Activated naive CD4-positive, alpha-beta T cell treated with anti-CD3 and anti-CD28 coated beads for 36 hours (primary cell): ENCODE data around the gene MMP20. TPM values are rescaled to one million over a fixed set of nuclear protein-coding genes. Genes with fewer than 3 reads are reported as not detected.

Source experiments
- CTCF ChIA-PET: fragments of 350-600 bp; sonication (Branson Sonifier 250); formaldehyde crosslinking; loops from one replicate; lab custom pipeline; 2021; ENCODE audit warnings: antibody characterized with exemption; lab: Charles Lee
- DNase-seq: peaks from one replicate; pipeline ENCODE4 v3.0.0-alpha.2; 2020
- H3K27ac Mint-ChIP-seq: one replicate; pipeline ENCODE4 v1.8.0; 2021; ENCODE audit warnings: mild to moderate bottlenecking, mixed read lengths
- H3K27me3 Mint-ChIP-seq: one replicate; pipeline ENCODE4 v1.8.0; 2021; ENCODE audit warnings: low read depth, mixed read lengths
- H3K36me3 Mint-ChIP-seq: one replicate; pipeline ENCODE4 v1.8.0; 2021; ENCODE audit warnings: low read depth, mixed read lengths
- H3K4me1 Mint-ChIP-seq: one replicate; pipeline ENCODE4 v1.8.0; 2021; ENCODE audit warnings: low read depth, mixed read lengths
- H3K4me3 Mint-ChIP-seq: one replicate; pipeline ENCODE4 v1.8.0; 2021; ENCODE audit warnings: mild to moderate bottlenecking, moderate library complexity, mixed read lengths
- H3K9me3 Mint-ChIP-seq: one replicate; pipeline ENCODE4 v1.8.0; 2021; ENCODE audit warnings: mixed read lengths
- intact Hi-C: fragments of 100-400 bp; cut with micrococcal nuclease; formaldehyde crosslinking; loops from one replicate; pipeline ENCODE4 v1.15.1; 2023
- total RNA-seq, 2 experiments: library from RNA; stranded (reverse); gene quantifications; one replicate each; pipeline ENCODE4 v1.2.3, GENCODE V29; 2021

MMP20 gene
- total RNA-seq, 2 experiments from 2014 or later: not detected

DNA sequence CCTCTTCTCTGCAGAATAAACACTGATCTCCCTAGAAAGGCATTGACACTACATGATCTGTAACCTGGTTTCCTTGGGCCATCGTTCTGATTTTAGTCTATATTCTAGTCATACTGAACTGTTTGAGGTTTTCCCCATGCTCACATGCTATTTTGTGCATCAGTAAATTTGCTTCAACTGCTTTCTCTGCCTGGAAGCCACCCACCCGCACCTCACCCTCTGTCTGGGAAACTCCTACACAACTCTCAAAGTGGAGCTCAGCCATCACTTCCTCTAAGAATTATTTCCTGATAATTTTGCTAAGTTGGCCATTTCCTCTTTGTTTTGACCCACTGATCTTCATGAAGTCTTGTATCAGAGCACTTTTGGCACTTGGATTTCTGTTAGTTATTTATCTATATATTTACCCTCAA is 36.1 kb downstream of the MMP20 start:
- H3K27ac Mint-ChIP-seq: peak overlapping the region; percentile 11

GRCh38 chr11:102587722-102588121 is 37.4 kb downstream of the MMP20 start:
- CTCF ChIA-PET: no interaction called here
- H3K4me1 Mint-ChIP-seq: peaks cover 19% of the 10 kb centered on the region
- intact Hi-C loops: no loop called here
- no peak for DNase-seq
- no peaks in the 10 kb centered on the region for H3K27me3 Mint-ChIP-seq
- no peak overlapping the region for H3K27ac Mint-ChIP-seq
- no peak overlapping the region for H3K4me3 Mint-ChIP-seq
- H3K9me3 Mint-ChIP-seq: peaks cover 10% of the 10 kb centered on the region
- H3K36me3 Mint-ChIP-seq: no peaks in the 10 kb centered on the region

More for the DNA sequence above, 36.1 kb downstream of the MMP20 start:
- H3K4me1 Mint-ChIP-seq: peaks cover 19% of the 10 kb centered on the region
- DNase-seq: peak; percentile 72
- H3K27me3 Mint-ChIP-seq: no peaks in the 10 kb centered on the region
- CTCF ChIA-PET: interaction anchor here (1.3 kb wide), 1 partner anchor 24 kb away, joined by 5 read pairs; no protein-coding TSS in a partner anchor
- intact Hi-C loops: loop anchor here (1.0 kb wide), 3 partner anchors 9 to 25 kb away; no protein-coding TSS in a partner anchor
- no peak overlapping the region for H3K4me3 Mint-ChIP-seq
- no peaks in the 10 kb centered on the region for H3K36me3 Mint-ChIP-seq
- peaks cover 7% of the 10 kb centered on the region for H3K9me3 Mint-ChIP-seq

DNA sequence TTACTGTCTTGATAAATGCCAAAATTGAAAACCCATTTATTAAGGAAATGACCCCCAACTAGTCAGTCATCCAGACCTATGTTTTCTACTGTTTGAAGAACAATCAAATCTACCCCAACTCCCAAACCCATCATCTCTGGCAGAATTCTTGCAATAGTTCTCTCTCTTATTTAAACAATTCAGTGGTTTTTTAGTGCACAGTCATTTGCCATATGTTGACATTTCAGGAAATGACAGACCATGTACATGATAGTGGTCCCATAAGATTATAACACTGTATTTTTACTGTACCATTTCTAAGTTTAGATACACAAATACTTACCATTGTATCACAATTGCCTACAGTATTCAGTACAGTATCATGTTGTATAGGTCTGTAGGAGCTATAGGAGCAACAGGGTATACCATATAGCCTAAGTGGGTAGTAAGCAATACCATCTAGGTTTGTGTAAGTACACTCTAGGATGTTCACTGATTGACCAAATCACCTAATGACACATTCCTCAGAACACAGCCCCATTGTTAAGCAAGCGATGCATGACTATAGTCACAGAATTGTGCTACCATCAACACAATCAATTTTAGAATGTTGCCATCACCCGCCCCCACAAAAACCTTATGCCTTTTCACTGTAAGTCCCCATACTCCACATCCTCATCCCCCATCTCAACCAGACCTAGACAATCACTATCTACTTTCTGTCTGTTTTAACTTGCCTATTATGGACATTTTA is 41.8 kb downstream of the MMP20 start:
- H3K36me3 Mint-ChIP-seq: no peaks in the 10 kb centered on the region
- peaks cover 8% of the 10 kb centered on the region for H3K9me3 Mint-ChIP-seq
- H3K27me3 Mint-ChIP-seq: no peaks in the 10 kb centered on the region
- H3K27ac Mint-ChIP-seq: no peak overlapping the region
- peaks cover 11% of the 10 kb centered on the region for H3K4me1 Mint-ChIP-seq
- intact Hi-C loops: loop anchor here (5.0 kb wide), 1 partner anchor 471 kb away; the partner anchor contains the start of gene YAP1
- CTCF ChIA-PET: no interaction called here
- DNase-seq: no peak
- H3K4me3 Mint-ChIP-seq: no peak overlapping the region

GRCh38 chr11:102582140-102582539 is 43.0 kb downstream of the MMP20 start:
- DNase-seq: no peak
- Mint-ChIP-seq H3K9me3 (peaks cover 5% of the 10 kb centered on the region), H3K36me3 (no peaks in the 10 kb centered on the region), H3K27ac (no peak overlapping the region), H3K4me1 (peaks cover 17% of the 10 kb centered on the region), H3K27me3 (no peaks in the 10 kb centered on the region), H3K4me3 (no peak overlapping the region)
- intact Hi-C loops: loop anchor here (5.0 kb wide), 1 partner anchor 470 kb away; the partner anchor contains the start of gene YAP1
- CTCF ChIA-PET: no interaction called here

GRCh38 chr11:102581066-102581465 is 44.1 kb downstream of the MMP20 start:
- Mint-ChIP-seq H3K4me1 (peaks cover 26% of the 10 kb centered on the region), H3K27ac (no peak overlapping the region), H3K27me3 (no peaks in the 10 kb centered on the region), H3K9me3 (peaks cover 4% of the 10 kb centered on the region), H3K4me3 (no peak overlapping the region), H3K36me3 (no peaks in the 10 kb centered on the region)
- intact Hi-C loops: loop anchor here (5.0 kb wide), 1 partner anchor 469 kb away; the partner anchor contains the start of gene YAP1
- no peak for DNase-seq
- CTCF ChIA-PET: interaction anchor here (1.1 kb wide), 1 partner anchor 32 kb away, joined by 5 read pairs; no protein-coding TSS in a partner anchor

- CTCF ChIA-PET: interaction anchor here (1.1 kb wide), 1 partner anchor 33 kb away, joined by 5 read pairs; no protein-coding TSS in a partner anchor
- peak overlapping the region; percentile 15 for H3K27ac Mint-ChIP-seq
- DNase-seq: peak; percentile 30
Observed at GRCh38 chr11:102580185-102580951, 44.8 kb downstream of the MMP20 start.

DNA sequence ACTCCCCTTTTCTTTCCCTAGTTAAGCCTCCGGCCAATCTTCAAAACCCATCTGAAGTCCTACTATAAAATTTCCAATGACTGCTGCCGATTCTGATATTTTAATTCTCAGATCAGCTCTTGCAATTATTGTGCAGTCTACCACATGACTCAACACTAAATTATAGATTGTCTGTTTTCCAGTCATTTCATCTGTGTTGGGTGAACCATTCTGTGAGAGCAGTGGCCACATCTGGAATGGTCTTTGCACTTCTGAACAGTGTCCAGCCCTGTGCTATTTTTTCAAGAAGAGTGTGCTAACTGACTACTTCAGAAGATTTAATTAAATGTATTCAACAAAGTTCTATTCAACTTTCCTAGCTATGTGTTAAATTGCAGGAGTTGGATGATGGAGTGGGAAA is 47.4 kb downstream of the MMP20 start:
- no peaks in the 10 kb centered on the region for H3K36me3 Mint-ChIP-seq
- no peak overlapping the region for H3K4me3 Mint-ChIP-seq
- CTCF ChIA-PET: interaction anchor here (0.6 to 1.9 kb wide), 3 partner anchors 18 to 660 kb away, joined by 4 to 8 read pairs (median 4); no protein-coding TSS in a partner anchor
- no peaks in the 10 kb centered on the region for H3K9me3 Mint-ChIP-seq
- peak overlapping the region; percentile 34 for H3K27ac Mint-ChIP-seq
- no peak for DNase-seq
- intact Hi-C loops: no loop called here
- H3K27me3 Mint-ChIP-seq: no peaks in the 10 kb centered on the region
- H3K4me1 Mint-ChIP-seq: peaks cover 29% of the 10 kb centered on the region

More at GRCh38 chr11:102580185-102580951, 44.8 kb downstream of the MMP20 start:
- Mint-ChIP-seq H3K36me3 (no peaks in the 10 kb centered on the region), H3K9me3 (peaks cover 4% of the 10 kb centered on the region), H3K4me3 (no peak overlapping the region), H3K27me3 (no peaks in the 10 kb centered on the region), H3K4me1 (peaks cover 29% of the 10 kb centered on the region)
- intact Hi-C loops: loop anchor here (1.0 to 5.0 kb wide), 5 partner anchors 9 to 468 kb away; partner anchors contain the start of gene YAP1

DNA sequence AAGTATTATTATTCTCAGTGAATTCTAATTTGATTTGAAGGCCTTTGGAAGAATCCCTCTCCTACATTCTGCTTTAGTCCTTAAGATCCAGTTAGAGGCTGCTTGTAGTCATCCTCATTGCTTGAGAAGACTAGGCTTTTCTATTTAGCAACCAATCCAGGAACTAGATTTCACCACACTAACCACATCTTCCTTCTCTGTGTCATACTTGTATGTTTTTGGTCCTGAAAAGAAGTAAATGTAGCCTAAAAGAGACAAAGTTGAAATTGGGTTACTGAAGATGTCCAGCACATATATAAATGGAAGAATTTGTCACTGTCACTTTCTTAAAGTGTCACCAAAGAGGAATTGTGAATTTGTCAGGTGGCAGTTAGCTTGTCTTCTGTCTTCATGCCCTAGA is 48.0 kb downstream of the MMP20 start:
- no peaks in the 10 kb centered on the region for H3K27me3 Mint-ChIP-seq
- peaks cover 29% of the 10 kb centered on the region for H3K4me1 Mint-ChIP-seq
- DNase-seq: no peak
- no peaks in the 10 kb centered on the region for H3K9me3 Mint-ChIP-seq
- no peak overlapping the region for H3K4me3 Mint-ChIP-seq
- H3K27ac Mint-ChIP-seq: peak overlapping the region; percentile 34
- no peaks in the 10 kb centered on the region for H3K36me3 Mint-ChIP-seq
- intact Hi-C loops: no loop called here
- CTCF ChIA-PET: interaction anchor here (0.6 to 1.9 kb wide), 2 partner anchors 89 to 660 kb away, joined by 4 to 8 read pairs; no protein-coding TSS in a partner anchor

GRCh38 chr11:102576350-102576749 is 48.8 kb downstream of the MMP20 start:
- H3K27ac Mint-ChIP-seq: no peak overlapping the region
- H3K4me1 Mint-ChIP-seq: peaks cover 29% of the 10 kb centered on the region
- intact Hi-C loops: loop anchor here (1.0 kb wide), 1 partner anchor 12 kb away; no protein-coding TSS in a partner anchor
- H3K36me3 Mint-ChIP-seq: no peaks in the 10 kb centered on the region
- CTCF ChIA-PET: interaction anchor here (0.8 to 0.9 kb wide), 2 partner anchors 20 to 34 kb away, joined by 3 read pairs; no protein-coding TSS in a partner anchor
- H3K9me3 Mint-ChIP-seq: no peaks in the 10 kb centered on the region
- H3K4me3 Mint-ChIP-seq: no peak overlapping the region
- H3K27me3 Mint-ChIP-seq: no peaks in the 10 kb centered on the region
- DNase-seq: no peak

- H3K4me1 Mint-ChIP-seq: peaks cover 22% of the 10 kb centered on the region
- H3K9me3 Mint-ChIP-seq: no peaks in the 10 kb centered on the region
- H3K4me3 Mint-ChIP-seq: no peak overlapping the region
- H3K36me3 Mint-ChIP-seq: no peaks in the 10 kb centered on the region
- no peak overlapping the region for H3K27ac Mint-ChIP-seq
- no peaks in the 10 kb centered on the region for H3K27me3 Mint-ChIP-seq
- CTCF ChIA-PET: interaction anchor here (2.0 kb wide), 1 partner anchor 38 kb away, joined by 6 read pairs; no protein-coding TSS in a partner anchor
- intact Hi-C loops: no loop called here
- DNase-seq: no peak
Observed at GRCh38 chr11:102575012-102575411, 50.1 kb downstream of the MMP20 start.

DNA sequence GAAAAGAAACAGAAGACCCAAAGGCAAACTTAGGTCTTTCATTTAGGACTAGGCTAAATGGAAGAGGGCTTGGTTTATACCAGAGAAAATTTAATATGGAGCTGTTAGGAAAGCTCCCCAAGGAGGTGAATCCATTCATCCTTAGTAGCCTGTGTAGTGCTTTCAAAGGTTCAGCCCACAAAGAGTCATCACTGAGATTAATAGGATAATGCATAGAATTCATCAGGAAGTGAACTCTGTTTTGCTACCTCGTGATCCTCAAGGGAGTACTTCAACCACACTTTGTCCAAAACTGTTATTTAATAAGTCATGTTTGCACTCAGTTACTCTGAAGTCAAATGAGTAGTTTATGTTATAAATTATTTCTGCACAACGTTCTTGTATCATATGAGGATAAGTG is 51.3 kb downstream of the MMP20 start:
- Mint-ChIP-seq H3K27ac (no peak overlapping the region), H3K27me3 (no peaks in the 10 kb centered on the region), H3K4me1 (peaks cover 18% of the 10 kb centered on the region), H3K36me3 (no peaks in the 10 kb centered on the region), H3K4me3 (no peak overlapping the region), H3K9me3 (peaks cover 7% of the 10 kb centered on the region)
- CTCF ChIA-PET: interaction anchor here (1.0 to 2.0 kb wide), 2 partner anchors 39 to 78 kb away, joined by 3 to 6 read pairs; no protein-coding TSS in a partner anchor
- no peak for DNase-seq
- intact Hi-C loops: no loop called here
